Mesendoderm (in vitro differentiated cells): ENCODE measurements around the gene BOD1.
A peak's percentile ranks its signal among the peaks of the same experiment; 100 is the strongest.

Experiments used
- DNase-seq: peaks from one replicate; pipeline ENCODE4 v3.0.0; 2013
- H2AK5ac ChIP-seq: 2 replicates; pipeline ENCODE4 v1.6.1; 2013; ENCODE audit warnings: low read length, inconsistent platforms
- H2BK120ac ChIP-seq: 2 replicates; pipeline ENCODE4 v1.6.1; 2013; ENCODE audit warnings: low read depth, mild to moderate bottlenecking, low read length, moderate library complexity, mixed read lengths
- H2BK15ac ChIP-seq: replicated peaks from 2 replicates; pipeline ENCODE4 v1.6.1; 2013; ENCODE audit warnings: low read depth, mild to moderate bottlenecking, moderate library complexity
- H2BK5ac ChIP-seq: 2 replicates; pipeline ENCODE4 v1.6.1; 2013; ENCODE audit warnings: low read length, inconsistent platforms
- H3K18ac ChIP-seq: 2 replicates; pipeline ENCODE4 v1.6.1; 2013; ENCODE audit warnings: mild to moderate bottlenecking, low read length, mixed read lengths
- H3K23ac ChIP-seq: one replicate; pipeline ENCODE4 v1.6.1; 2013; ENCODE audit warnings: low read length
- H3K27ac ChIP-seq: 2 replicates; pipeline ENCODE4 v1.5.1; 2013; ENCODE audit warnings: low read depth, mild to moderate bottlenecking, inconsistent platforms, low read length, moderate library complexity
- H3K27me3 ChIP-seq: 2 replicates; pipeline ENCODE4 v1.6.1; 2013; ENCODE audit warnings: low read length, control low read depth, mild to moderate bottlenecking, inconsistent platforms; ENCODE audit not compliant: insufficient read depth, poor library complexity
- H3K36me3 ChIP-seq: 2 replicates; pipeline ENCODE4 v1.6.1; 2013; ENCODE audit warnings: low read length, inconsistent platforms; ENCODE audit not compliant: control insufficient read depth, insufficient read depth
- H3K4ac ChIP-seq: one replicate; pipeline ENCODE4 v1.6.1; 2013; ENCODE audit warnings: low read depth, mild to moderate bottlenecking, low read length, moderate library complexity
- H3K4me1 ChIP-seq: 2 replicates; pipeline ENCODE4 v1.6.1; 2013; ENCODE audit warnings: low read depth, low read length, inconsistent platforms; ENCODE audit not compliant: control insufficient read depth
- H3K4me2 ChIP-seq: 2 replicates; pipeline ENCODE4 v1.6.1; 2013; ENCODE audit warnings: low read length
- H3K4me3 ChIP-seq: 2 replicates; pipeline ENCODE4 v1.5.1; 2013; ENCODE audit warnings: mild to moderate bottlenecking, low read length
- H3K56ac ChIP-seq: one replicate; pipeline ENCODE4 v1.6.1; 2013; ENCODE audit warnings: low read length
- H3K79me1 ChIP-seq: 2 replicates; pipeline ENCODE4 v1.6.1; 2013; ENCODE audit warnings: low read length, inconsistent platforms
- H3K79me2 ChIP-seq: 2 replicates; pipeline ENCODE4 v1.6.1; 2013; ENCODE audit warnings: mild to moderate bottlenecking, low read length; ENCODE audit not compliant: control insufficient read depth, insufficient read depth
- H3K9ac ChIP-seq: 2 replicates; pipeline ENCODE4 v1.6.1; 2013; ENCODE audit warnings: low read length, inconsistent platforms
- H4K5ac ChIP-seq: one replicate; pipeline ENCODE4 v1.6.1; 2013; ENCODE audit warnings: low read length
- H4K8ac ChIP-seq: one replicate; pipeline ENCODE4 v1.6.1; 2013; ENCODE audit warnings: low read depth, mild to moderate bottlenecking, control low read depth, low read length, moderate library complexity
- WGBS: extraction: QIAGEN DNeasy Blood & Tissue Kit; methylation state at CpG from one replicate; pipeline ENCODE4 v1.1.7; 2013; ENCODE audit warnings: low lambda C conversion rate, missing lambda C conversion rate; ENCODE audit not compliant: insufficient coverage; ENCODE audit errors: extremely low coverage; 5-methylcytosine and 5-hydroxymethylcytosine counted together

Gene BOD1

DNA sequence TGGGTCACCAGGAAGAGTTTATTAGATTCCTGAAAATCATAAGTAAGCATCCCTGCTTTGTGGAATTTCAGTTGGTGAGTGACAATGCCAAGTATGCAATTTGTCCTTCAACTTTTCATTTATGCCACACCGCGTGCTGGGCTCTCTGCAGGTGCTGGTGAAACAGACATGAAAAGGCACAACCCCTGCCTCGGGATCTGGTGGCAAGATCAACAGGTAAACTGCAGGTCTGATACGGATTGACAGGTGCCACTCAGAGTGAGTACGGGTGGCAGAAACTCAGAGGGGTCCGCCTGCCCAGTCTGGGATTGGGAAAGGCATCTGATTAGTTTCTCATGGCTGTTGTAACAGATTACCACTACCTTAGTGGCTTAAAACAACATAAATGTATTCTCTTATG, 40.5 kb downstream of the BOD1 start:
- no CpG with 5 or more reads among the region's 6 CpGs for WGBS

DNA sequence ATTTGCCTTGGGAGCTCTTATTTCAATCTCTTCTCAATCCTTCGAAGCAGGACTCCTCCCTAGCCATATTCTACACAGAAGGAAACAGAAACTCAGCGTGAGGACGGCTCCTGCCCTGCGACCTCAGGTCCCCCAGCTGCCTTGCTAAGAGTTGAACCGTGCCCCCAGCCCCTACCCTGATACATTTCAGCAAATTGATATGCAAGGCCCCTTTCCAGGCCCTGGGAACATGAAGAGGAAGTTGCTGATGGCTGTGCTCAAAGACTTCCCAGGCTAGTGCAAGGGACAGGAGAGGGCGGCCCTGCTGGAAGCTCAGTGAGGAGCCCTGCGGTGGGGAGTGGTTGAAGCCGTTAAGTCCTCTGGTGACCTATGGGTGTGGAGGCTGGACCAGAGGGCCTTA, 41.5 kb downstream of the BOD1 start:
- H3K4me1 ChIP-seq, result no peaks in the 10 kb centered on the region
- no peak overlapping the region for H3K18ac ChIP-seq
- no peak overlapping the region for H3K9ac ChIP-seq
- no peaks in the 10 kb centered on the region for H3K27me3 ChIP-seq
- no peak overlapping the region for H4K8ac ChIP-seq
- H4K5ac ChIP-seq, result no peak overlapping the region
- no CpG with 5 or more reads among the region's 8 CpGs for WGBS
- H3K36me3 ChIP-seq, result no peaks in the 10 kb centered on the region
- H3K23ac ChIP-seq, result no peak overlapping the region
- no peak overlapping the region for H3K4me3 ChIP-seq
- H3K27ac ChIP-seq, result no peak overlapping the region
- no peak overlapping the region for H3K4ac ChIP-seq
- H2BK120ac ChIP-seq, result no peak overlapping the region
- no peak overlapping the region for H3K4me2 ChIP-seq
- no peak overlapping the region for H3K56ac ChIP-seq
- H3K79me2 ChIP-seq, result no peaks in the 10 kb centered on the region
- no peaks in the 10 kb centered on the region for H3K79me1 ChIP-seq
- DNase-seq, result no peak
- no peak overlapping the region for H2BK15ac ChIP-seq
- no peak overlapping the region for H2AK5ac ChIP-seq
- no peak overlapping the region for H2BK5ac ChIP-seq

More for the DNA sequence above, 40.5 kb downstream of the BOD1 start:
- Histone ChIP-seq H3K27ac (no peak overlapping the region), H3K36me3 (no peaks in the 10 kb centered on the region), H3K27me3 (no peaks in the 10 kb centered on the region), H4K8ac (no peak overlapping the region), H3K18ac (no peak overlapping the region), H3K79me2 (no peaks in the 10 kb centered on the region), H3K4ac (no peak overlapping the region), H2BK5ac (no peak overlapping the region), H3K23ac (no peak overlapping the region), H2AK5ac (no peak overlapping the region), H3K4me2 (no peak overlapping the region), H3K9ac (no peak overlapping the region), H3K56ac (no peak overlapping the region), H3K79me1 (no peaks in the 10 kb centered on the region), H2BK15ac (no peak overlapping the region), H2BK120ac (no peak overlapping the region), H4K5ac (no peak overlapping the region), H3K4me1 (no peaks in the 10 kb centered on the region), H3K4me3 (no peak overlapping the region)
- DNase-seq, result no peak

DNA sequence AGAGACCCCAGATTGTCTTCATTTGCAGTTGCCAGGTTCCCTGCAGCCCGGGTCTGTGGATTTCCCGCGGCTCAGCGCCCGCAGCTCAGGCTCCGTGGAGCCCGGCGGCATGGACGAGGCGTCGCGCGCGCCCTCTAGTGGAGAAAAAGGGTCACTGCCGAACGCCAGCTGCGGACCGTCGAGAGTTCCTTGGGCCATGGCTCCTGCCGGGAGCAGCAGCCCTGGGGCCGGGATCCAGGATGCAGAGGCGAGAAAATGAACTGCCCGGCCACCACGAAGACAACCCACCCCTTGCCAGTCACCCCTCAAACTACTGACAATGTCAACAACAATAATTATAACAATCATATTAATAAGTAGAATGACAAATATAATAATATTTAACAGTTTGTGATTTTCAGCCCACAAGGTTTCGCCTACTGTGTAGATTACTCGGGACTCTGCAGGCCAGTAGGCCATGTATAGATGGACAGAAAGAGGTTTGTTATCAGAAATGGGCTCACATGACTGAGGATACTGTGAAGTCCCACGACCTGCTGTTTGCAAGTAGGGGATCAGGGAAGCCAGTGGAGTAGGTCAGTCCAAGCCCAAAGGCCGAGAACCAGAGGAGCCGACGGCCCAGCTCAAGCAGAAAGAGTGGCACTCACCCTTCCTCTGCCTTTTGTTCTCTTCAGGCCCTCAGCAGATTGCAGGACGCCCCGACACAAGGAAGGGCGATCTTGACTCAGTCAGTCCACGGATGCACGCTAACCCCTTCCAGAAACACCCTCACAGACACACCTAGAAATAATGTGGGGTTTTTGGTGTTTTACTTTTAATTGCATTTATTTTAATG, 43.1 kb downstream of the BOD1 start:
- DNase-seq, result peak; percentile 65
- H3K4ac ChIP-seq, result no peak overlapping the region
- H4K5ac ChIP-seq, result no peak overlapping the region
- H3K18ac ChIP-seq, result no peak overlapping the region
- no peaks in the 10 kb centered on the region for H3K79me2 ChIP-seq
- no peak overlapping the region for H2BK5ac ChIP-seq
- no peak overlapping the region for H3K9ac ChIP-seq
- H3K79me1 ChIP-seq, result no peaks in the 10 kb centered on the region
- no peak overlapping the region for H2BK120ac ChIP-seq
- no peak overlapping the region for H4K8ac ChIP-seq
- H3K4me3 ChIP-seq, result no peak overlapping the region
- no peak overlapping the region for H2AK5ac ChIP-seq
- no peak overlapping the region for H2BK15ac ChIP-seq
- no peaks in the 10 kb centered on the region for H3K27me3 ChIP-seq
- H3K4me2 ChIP-seq, result no peak overlapping the region
- no CpG with 5 or more reads among the region's 35 CpGs for WGBS
- no peak overlapping the region for H3K27ac ChIP-seq
- no peaks in the 10 kb centered on the region for H3K36me3 ChIP-seq
- no peak overlapping the region for H3K23ac ChIP-seq
- no peaks in the 10 kb centered on the region for H3K4me1 ChIP-seq
- H3K56ac ChIP-seq, result no peak overlapping the region

DNA sequence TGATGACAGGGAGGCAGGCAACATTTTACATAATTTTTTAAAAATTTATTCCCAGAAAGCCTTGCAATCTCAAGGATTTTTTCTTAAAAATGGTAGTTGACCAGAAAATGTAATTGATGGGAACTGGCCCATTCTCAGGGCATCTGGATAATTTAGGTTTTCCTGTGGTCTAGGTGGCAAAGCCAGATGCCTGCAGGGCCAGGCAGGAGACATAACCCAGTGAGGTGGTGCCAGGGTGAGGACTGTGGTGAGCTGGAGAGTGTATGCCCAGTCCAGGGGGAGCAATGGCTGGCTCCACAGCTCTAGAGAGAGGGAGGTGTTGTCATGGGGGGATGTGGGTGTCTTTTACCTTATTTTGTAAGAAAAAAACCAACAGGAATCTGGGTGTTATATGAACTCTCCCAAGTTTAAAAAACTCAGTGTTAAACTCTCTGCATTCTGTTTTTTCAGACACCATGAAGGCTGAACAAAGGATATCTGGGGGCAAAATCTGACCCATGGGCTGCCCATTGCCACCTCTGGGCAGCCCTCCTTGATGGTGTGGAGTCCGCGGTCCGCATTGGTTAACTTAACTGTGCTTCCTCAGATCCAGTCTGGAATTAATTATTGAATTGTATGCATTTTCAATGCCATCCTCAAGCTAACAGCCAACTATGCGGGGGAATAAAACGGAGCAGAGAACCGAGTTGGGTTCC, 43.9 kb downstream of the BOD1 start:
- no peak overlapping the region for H2BK15ac ChIP-seq
- H3K4me1 ChIP-seq, result no peaks in the 10 kb centered on the region
- H2AK5ac ChIP-seq, result no peak overlapping the region
- no peak overlapping the region for H3K18ac ChIP-seq
- H3K27me3 ChIP-seq, result no peaks in the 10 kb centered on the region
- no peak for DNase-seq
- no peak overlapping the region for H4K5ac ChIP-seq
- no peak overlapping the region for H3K56ac ChIP-seq
- no peaks in the 10 kb centered on the region for H3K79me2 ChIP-seq
- no peak overlapping the region for H3K4me3 ChIP-seq
- no peak overlapping the region for H3K23ac ChIP-seq
- H3K4ac ChIP-seq, result no peak overlapping the region
- H3K9ac ChIP-seq, result no peak overlapping the region
- no peaks in the 10 kb centered on the region for H3K79me1 ChIP-seq
- no peak overlapping the region for H3K27ac ChIP-seq
- no peak overlapping the region for H2BK120ac ChIP-seq
- WGBS, result no CpG with 5 or more reads among the region's 6 CpGs
- H2BK5ac ChIP-seq, result no peak overlapping the region
- no peak overlapping the region for H3K4me2 ChIP-seq
- H3K36me3 ChIP-seq, result no peaks in the 10 kb centered on the region
- H4K8ac ChIP-seq, result no peak overlapping the region

GRCh38 chr5:173570321-173571090, 45.9 kb downstream of the BOD1 start:
- Histone ChIP-seq H3K79me2 (no peaks in the 10 kb centered on the region), H3K27me3 (no peaks in the 10 kb centered on the region), H2BK5ac (no peak overlapping the region), H3K36me3 (no peaks in the 10 kb centered on the region), H3K18ac (no peak overlapping the region), H3K4me2 (no peak overlapping the region), H4K8ac (no peak overlapping the region), H2BK15ac (no peak overlapping the region), H3K4me3 (no peak overlapping the region), H3K23ac (no peak overlapping the region), H3K9ac (no peak overlapping the region), H3K4me1 (no peaks in the 10 kb centered on the region), H3K4ac (no peak overlapping the region), H2AK5ac (no peak overlapping the region), H2BK120ac (no peak overlapping the region), H3K56ac (no peak overlapping the region), H3K79me1 (no peaks in the 10 kb centered on the region), H3K27ac (no peak overlapping the region), H4K5ac (no peak overlapping the region)
- WGBS, result no CpG with 5 or more reads among the region's 22 CpGs
- no peak for DNase-seq
